GM23338 (cell line): Measurements from ENCODE around the gene GABPB1.

ENCODE experiments used
- POLR2AphosphoS5 ChIP-seq: IDR thresholded peaks from 2 replicates; pipeline ENCODE4 v1.6.1; 2016; ENCODE audit warnings: antibody characterized with exemption, low read depth
- REST ChIP-seq: IDR thresholded peaks from one replicate; pipeline ENCODE4 v1.6.1; 2018; ENCODE audit warnings: antibody characterized with exemption; ENCODE audit not compliant: unreplicated experiment

GRCh38 chr15:50365971-50366370 lies 11.0 kb upstream of the GABPB1 start:
- TF ChIP-seq REST = no peak
- TF ChIP-seq POLR2AphosphoS5 = no peak
